Pons (tissue), 1 donor: ENCODE results near the gene NAT16.
"Not testable (repeated sequence)": the region's sequence is repeated elsewhere in the genome, so short reads cannot be mapped to it uniquely, and the experiment has no call there.

ENCODE experiments used
- DNase-seq: peaks from one replicate; pipeline ENCODE4 v3.0.0-alpha.2; 2016; ENCODE audit warnings: low spot score

NAT16 gene

GRCh38 chr7:101180130-101180755, at the start of gene NAT16:
Gene NAT16, minus strand, starts transcription at chr7:101180293. Its CDS starts 5,486 bp downstream, at chr7:101174807.
- DNase-seq, result no peak

- DNase-seq, result no peak
Measured at GRCh38 chr7:101226721-101227120, 46.6 kb upstream of the NAT16 start.

GRCh38 chr7:101225650-101226049, 45.6 kb upstream of the NAT16 start:
- no peak for DNase-seq

- no peak for DNase-seq
Measured at GRCh38 chr7:101223528-101223927, 43.4 kb upstream of the NAT16 start.

- no peak for DNase-seq
Measured at GRCh38 chr7:101222275-101222830, 42.3 kb upstream of the NAT16 start.

- no peak for DNase-seq
Measured at GRCh38 chr7:101220295-101220694, 40.2 kb upstream of the NAT16 start.

GRCh38 chr7:101218236-101219125, 38.4 kb upstream of the NAT16 start:
- DNase-seq, result no peak

- peak; percentile 99 for DNase-seq
Measured at GRCh38 chr7:101217388-101218235, 37.5 kb upstream of the NAT16 start, which contains the start of the genes PLOD3 and ZNHIT1. Gene PLOD3, minus strand, starts transcription at chr7:101217581. Its CDS starts 307 bp downstream, at chr7:101217274. Gene ZNHIT1, plus strand, starts transcription at chr7:101218165. Its CDS starts 31 bp downstream, at chr7:101218196.

- no peak for DNase-seq
Measured at GRCh38 chr7:101216860-101217387, 36.8 kb upstream of the NAT16 start.

GRCh38 chr7:101216001-101216859, 36.1 kb upstream of the NAT16 start:
- no peak for DNase-seq

GRCh38 chr7:101212014-101212413, 31.9 kb upstream of the NAT16 start:
- no peak for DNase-seq

GRCh38 chr7:101211501-101211900, 31.4 kb upstream of the NAT16 start:
- DNase-seq, result no peak

- DNase-seq, result no peak
Measured at GRCh38 chr7:101210143-101210542, 30.1 kb upstream of the NAT16 start.

- no peak for DNase-seq
Measured at GRCh38 chr7:101208794-101209193, 28.7 kb upstream of the NAT16 start.

- no peak for DNase-seq
Measured at GRCh38 chr7:101207459-101207858, 27.4 kb upstream of the NAT16 start.

GRCh38 chr7:101206665-101207042, 26.6 kb upstream of the NAT16 start:
- no peak for DNase-seq

- DNase-seq, result no peak
Measured at GRCh38 chr7:101205901-101206664, 26.0 kb upstream of the NAT16 start.

- not testable (repeated sequence) for DNase-seq
Measured at GRCh38 chr7:101203740-101204738, 23.9 kb upstream of the NAT16 start.

GRCh38 chr7:101202603-101202918, 22.5 kb upstream of the NAT16 start:
- DNase-seq, result no peak
